HepG2 (cell line): ENCODE measurements around the gene DEFB129. TPM values are rescaled to one million over a fixed set of nuclear protein-coding genes. Genes with fewer than 3 reads are reported as not detected.

Experiments used
- ATAC-seq: fragments of 200-7000 bp; cut with Tn5 transposase; 3 replicates; pipeline ENCODE4 v1.9.1; 2020; ENCODE audit warnings: mild to moderate bottlenecking, moderate library complexity
- BruUV-seq: library from RNA; stranded (reverse); fragments of 400-500 nt; replicated peaks from 2 replicates; lab custom pipeline; 2021; lab: Mats Ljungman, UMichigan
- CTCF ChIA-PET: fragments of 300-600 bp; formaldehyde crosslinking; extraction: SDS; loops from one replicate; lab custom pipeline; 2021; ENCODE audit warnings: low total read pairs, inconsistent platforms, low intra/inter-chr PET ratio; lab: Yijun Ruan, JAX
- POLR2A ChIA-PET: fragments of 350-600 bp; sonication (Branson Sonifier 250); formaldehyde crosslinking; loops from one replicate; lab custom pipeline; 2020; ENCODE audit warnings: antibody characterized with exemption, inconsistent platforms; lab: Yijun Ruan, JAX
- DNase-seq: peaks from one replicate; pipeline ENCODE4 v3.0.0-alpha.2; 2015; ENCODE audit warnings: low spot score
- FAIRE-seq: peaks from 3 replicates; lab custom pipeline; 2011; peaks lifted over from hg19 to GRCh38; lab: Jason Lieb, UNC
- H2AFZ ChIP-seq: one replicate; pipeline ENCODE4 v1.6.1; 2011; ENCODE audit warnings: low read length, inconsistent platforms
- H3K27ac ChIP-seq: fragments of 300-600 bp; 3 replicates; pipeline ENCODE4 v1.8.0; 2011; ENCODE audit warnings: mixed run types, mild to moderate bottlenecking, mixed read lengths, low read length, inconsistent platforms; ENCODE audit not compliant: insufficient read depth; ENCODE audit errors: extremely low read length
- H3K27me3 ChIP-seq, 2 experiments: fragments of 200-600 bp in 1 of 2; 2 replicates in 1 of 2; 3 replicates in 1 of 2; pipeline versions ENCODE4 v1.6.0 to v1.8.0; 2011; ENCODE audit warnings: low read length in 2 of 2, mild to moderate bottlenecking in 2 of 2, moderate library complexity in 2 of 2, inconsistent platforms in 1 of 2; ENCODE audit not compliant: insufficient read depth in 2 of 2, control insufficient read depth in 1 of 2
- H3K36me3 ChIP-seq, 2 experiments: fragments of 200-600 bp in 1 of 2; replicated peaks in 1 of 2; 2 replicates in 1 of 2; 3 replicates in 1 of 2; pipeline versions ENCODE4 v1.5.1 to v1.8.0; 2011; ENCODE audit warnings: low read length in 2 of 2, inconsistent platforms in 1 of 2; ENCODE audit not compliant: insufficient read depth in 2 of 2, control insufficient read depth in 1 of 2
- H3K4me1 ChIP-seq: 2 replicates; pipeline ENCODE4 v1.5.1; 2012; ENCODE audit warnings: low read length, inconsistent platforms; ENCODE audit not compliant: insufficient read depth
- H3K4me2 ChIP-seq: 2 replicates; pipeline ENCODE4 v1.6.0; 2011; ENCODE audit warnings: low read depth, low read length, inconsistent platforms
- H3K4me3 ChIP-seq, 3 experiments: fragments of 200-600 bp in 1 of 3; sonication (generic), shearing (Covaris generic) in 1 of 3; replicated peaks in 1 of 3; 2 replicates each; pipeline ENCODE4 v1.5.1; 2011 to 2016; ENCODE audit warnings: low read length in 3 of 3, inconsistent platforms in 2 of 3, low read depth in 2 of 3, mild to moderate bottlenecking in 2 of 3, control low read depth in 1 of 3, mixed read lengths in 1 of 3; ENCODE audit not compliant: insufficient read depth in 1 of 3
- H3K79me2 ChIP-seq: one replicate; pipeline ENCODE4 v1.6.1; 2011; ENCODE audit warnings: low read length, inconsistent platforms; ENCODE audit not compliant: insufficient read depth
- H3K9ac ChIP-seq: 2 replicates; pipeline ENCODE4 v1.6.0; 2011; ENCODE audit warnings: mild to moderate bottlenecking, low read depth, low read length, inconsistent platforms; ENCODE audit not compliant: insufficient read depth
- H3K9me3 ChIP-seq: 2 replicates; pipeline ENCODE4 v1.5.1; 2012; ENCODE audit warnings: mild to moderate bottlenecking, low read length
- H4K20me1 ChIP-seq: 2 replicates; pipeline ENCODE4 v1.6.0; 2011; ENCODE audit warnings: inconsistent platforms, mild to moderate bottlenecking, low read length, moderate library complexity; ENCODE audit not compliant: insufficient read depth
- FOSL1 ChIP-seq: sonication (generic); formaldehyde crosslinking; IDR thresholded peaks from 2 replicates; pipeline ENCODE4 v1.9.0; 2021; ENCODE audit warnings: missing genetic modification reagents, borderline replicate concordance
- MZF1 ChIP-seq: sonication (generic); formaldehyde crosslinking; IDR thresholded peaks from 2 replicates; pipeline ENCODE4 v1.8.1; 2023; ENCODE audit warnings: mild to moderate bottlenecking, missing genetic modification reagents, borderline replicate concordance
- NBN ChIP-seq: fragments of 450-650 bp; conservative IDR thresholded peaks from 2 replicates; pipeline ENCODE4 v1.6.1; 2017
- NCOA1 ChIP-seq: sonication (generic); formaldehyde crosslinking; IDR thresholded peaks from 2 replicates; pipeline ENCODE4 v1.9.0; 2021; ENCODE audit warnings: missing genetic modification reagents
- NR1H2 ChIP-seq: sonication (generic); formaldehyde crosslinking; IDR thresholded peaks from 2 replicates; pipeline ENCODE4 v1.8.1; 2022; ENCODE audit warnings: low read depth, missing genetic modification reagents, borderline replicate concordance
- PCBP1 ChIP-seq: fragments of 200-400 bp; formaldehyde crosslinking; IDR thresholded peaks from 2 replicates; pipeline ENCODE4 v1.6.1; 2017; ENCODE audit warnings: mild to moderate bottlenecking, low read depth, low read length, borderline replicate concordance
- SP140L ChIP-seq: sonication (generic); formaldehyde crosslinking; IDR thresholded peaks from 2 replicates; pipeline ENCODE4 v1.4.0; 2020; ENCODE audit warnings: missing genetic modification reagents, borderline replicate concordance
- SRF ChIP-seq: IDR thresholded peaks from 2 replicates; pipeline ENCODE4 v1.6.1; 2011; ENCODE audit warnings: mild to moderate bottlenecking, low read depth, low read length, moderate library complexity
- ZBTB7A ChIP-seq: sonication (generic); formaldehyde crosslinking; IDR thresholded peaks from 2 replicates; pipeline ENCODE4 v1.8.0; 2022; ENCODE audit warnings: mild to moderate bottlenecking, missing genetic modification reagents
- ZNF136 ChIP-seq: sonication (generic); formaldehyde crosslinking; IDR thresholded peaks from 2 replicates; pipeline ENCODE4 v1.8.1; 2022; ENCODE audit warnings: low read depth, mild to moderate bottlenecking, moderate library complexity, missing genetic modification reagents
- ZNF234 ChIP-seq: sonication (generic); formaldehyde crosslinking; conservative IDR thresholded peaks from 2 replicates; pipeline ENCODE4 v1.5.1; 2020; ENCODE audit warnings: mild to moderate bottlenecking, missing genetic modification reagents
- ZNF484 ChIP-seq: sonication (generic); formaldehyde crosslinking; IDR thresholded peaks from 2 replicates; pipeline ENCODE4 v1.5.1; 2020; ENCODE audit warnings: mild to moderate bottlenecking, low read depth, missing genetic modification reagents, borderline replicate concordance
- ZNF724P ChIP-seq: sonication (generic); formaldehyde crosslinking; IDR thresholded peaks from 2 replicates; pipeline ENCODE4 v1.8.0; 2022; ENCODE audit warnings: missing genetic modification reagents, borderline replicate concordance
- WGBS: methylation state at CpG from one replicate; pipeline ENCODE4 v1.1.6; 2017; ENCODE audit warnings: low lambda C conversion rate; 5-methylcytosine and 5-hydroxymethylcytosine counted together
- in situ Hi-C: cut with HindIII; loops from 2 replicates; pipeline ENCODE4 v1.10.0; 2017; ENCODE audit warnings: low pct_unique_long_range_greater_than_20kb; ENCODE audit not compliant: extremely low pct_ligation_motif_present
- intact Hi-C: fragments of 100-400 bp; cut with micrococcal nuclease; formaldehyde crosslinking; loops from one replicate; pipeline ENCODE4 v1.10.0; 2022; ENCODE audit not compliant: unreplicated experiment
- polyA plus RNA-seq, 8 experiments: library from polyadenylated mRNA; depleted of rRNA in 3 of 8; stranded (reverse) in 7 of 8; unstranded in 1 of 8; fragments of >200 nt; fragmentation: Illumina TruSeq in 4 of 8; extraction: Trizol in 4 of 8; gene quantifications; 2 replicates each; pipeline versions ENCODE4 v1.2.1 to v1.2.3, GENCODE V29; 2011 to 2016; ENCODE audit warnings: low read depth in 4 of 8, missing spikeins in 1 of 8, mixed read lengths in 1 of 8; ENCODE audit not compliant: insufficient read depth in 1 of 8
- total RNA-seq, 5 experiments: library from RNA; depleted of rRNA; stranded (reverse); fragments of >200 nt; fragmentation: Illumina TruSeq; extraction: Trizol; gene quantifications; 2 replicates each; pipeline ENCODE4 v1.2.3, GENCODE V29; 2016; ENCODE audit warnings: low read depth in 1 of 5
- TF ChIP-seq, protein P1 (sequence below): sonication (generic); formaldehyde crosslinking; IDR thresholded peaks from 2 replicates; pipeline ENCODE4 v1.5.1; 2020; ENCODE audit warnings: mild to moderate bottlenecking, missing genetic modification reagents, borderline replicate concordance
- TF ChIP-seq, protein P2 (sequence below): sonication (generic); formaldehyde crosslinking; IDR thresholded peaks from 2 replicates; pipeline ENCODE4 v1.5.0; 2020; ENCODE audit warnings: mild to moderate bottlenecking, missing genetic modification reagents, borderline replicate concordance

DEFB129 gene
- total and polyA plus RNA-seq, 2 of the 13 experiments (the other 11 are each of a cell fraction or from before 2014, with no cell fraction given): not detected

DNA sequence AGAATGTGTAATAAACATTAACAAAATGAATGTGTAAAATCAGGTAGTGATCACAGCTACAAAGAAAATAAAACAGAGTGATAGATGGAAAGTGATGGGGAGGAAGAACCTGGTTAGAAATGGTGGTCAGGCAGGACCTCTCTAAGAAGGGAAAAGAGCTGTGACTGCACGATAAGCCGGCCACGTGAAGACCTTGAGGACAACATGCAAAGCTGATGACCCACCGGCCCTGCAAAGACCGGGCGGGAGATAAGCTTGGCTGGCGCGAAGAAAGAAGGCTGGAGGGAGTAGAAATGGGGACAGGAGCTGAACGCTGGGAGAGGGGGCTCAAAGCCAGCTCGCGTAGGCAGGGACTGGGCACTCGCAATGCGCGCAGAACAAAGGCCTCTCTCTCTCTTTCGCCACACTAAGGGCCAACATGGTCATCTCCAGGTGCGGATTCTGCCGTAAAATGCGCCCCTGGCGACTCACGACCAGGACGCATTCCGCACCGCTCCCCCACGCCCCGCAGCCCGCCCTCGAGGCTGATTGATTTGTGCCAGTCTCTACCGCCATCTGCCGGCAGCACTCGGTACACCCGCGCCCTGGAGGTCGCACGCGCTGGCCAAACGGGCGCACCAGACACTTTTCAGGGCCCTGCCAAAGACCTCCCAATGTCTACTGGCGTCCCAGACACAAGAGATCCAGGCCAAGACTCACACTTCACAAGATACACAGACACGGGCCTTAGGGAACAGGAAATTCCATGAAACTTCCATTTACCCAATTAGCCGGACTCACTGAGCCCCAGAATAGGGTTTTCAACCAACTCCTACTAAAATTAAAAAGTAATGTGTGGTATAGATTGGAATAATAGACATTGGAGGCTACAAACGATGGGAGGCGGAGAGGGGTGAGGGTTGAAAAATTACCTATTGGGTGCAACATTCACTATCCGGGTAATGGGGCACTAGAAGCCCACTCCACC, 39.8 kb downstream of the DEFB129 start:
- in situ Hi-C loops (no loop called here), intact Hi-C loops (loop anchor here (2.0 kb wide), 2 partner anchors 58 to 64 kb away; no protein-coding TSS in a partner anchor)
- Histone ChIP-seq H3K27ac (no peak overlapping the region), H3K79me2 (no peaks in the 10 kb centered on the region), H3K4me3 (peak overlapping the region; percentile 43 to 65 (median 44)), H3K4me1 (peaks cover 9% of the 10 kb centered on the region), H3K27me3 (peaks cover 8 to 35% of the 10 kb centered on the region in 2 experiments; a peak in 4 of 5 replicates), H3K36me3 (no peaks in the 10 kb centered on the region), H3K9me3 (no peaks in the 10 kb centered on the region), H3K9ac (peak overlapping the region; percentile 41), H2AFZ (peak overlapping the region; percentile 91), H4K20me1 (no peaks in the 10 kb centered on the region), H3K4me2 (peak overlapping the region; percentile 93)
- TSS peak; percentile 78 for BruUV-seq
- WGBS: 6% methylated on average over 43 of the region's 43 CpGs
- CTCF ChIA-PET: interaction anchor here (0.7 to 2.4 kb wide), 6 partner anchors 8 to 64 kb away, joined by 3 to 19 read pairs (median 4); no protein-coding TSS in a partner anchor
- DNase-seq (peak; percentile 92), ATAC-seq (peak; percentile 89), FAIRE-seq (peak; percentile 86)
- POLR2A ChIA-PET: interaction anchor here (1.0 to 1.9 kb wide), 8 partner anchors 9 to 62 kb away, joined by 3 to 6 read pairs (median 3); partner anchors contain the start of genes DEFB132, SOX12 and ZCCHC3
- TF ChIP-seq FOSL1 (CRISPR knock-in tag): no peak
- no peak; the same call in 1 of the 2 replicates for TF ChIP-seq MZF1 (CRISPR knock-in tag)
- TF ChIP-seq, protein P1, sequence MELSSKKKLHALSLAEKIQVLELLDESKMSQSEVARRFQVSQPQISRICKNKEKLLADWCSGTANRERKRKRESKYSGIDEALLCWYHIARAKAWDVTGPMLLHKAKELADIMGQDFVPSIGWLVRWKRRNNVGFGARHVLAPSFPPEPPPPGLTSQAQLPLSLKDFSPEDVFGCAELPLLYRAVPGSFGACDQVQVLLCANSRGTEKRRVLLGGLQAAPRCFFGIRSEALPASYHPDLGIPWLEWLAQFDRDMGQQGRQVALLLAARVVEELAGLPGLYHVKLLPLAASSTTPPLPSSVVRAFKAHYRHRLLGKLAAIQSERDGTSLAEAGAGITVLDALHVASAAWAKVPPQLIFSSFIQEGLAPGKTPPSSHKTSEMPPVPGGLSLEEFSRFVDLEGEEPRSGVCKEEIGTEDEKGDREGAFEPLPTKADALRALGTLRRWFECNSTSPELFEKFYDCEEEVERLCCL (CRISPR knock-in tag): no peak
- TF ChIP-seq, protein P2, sequence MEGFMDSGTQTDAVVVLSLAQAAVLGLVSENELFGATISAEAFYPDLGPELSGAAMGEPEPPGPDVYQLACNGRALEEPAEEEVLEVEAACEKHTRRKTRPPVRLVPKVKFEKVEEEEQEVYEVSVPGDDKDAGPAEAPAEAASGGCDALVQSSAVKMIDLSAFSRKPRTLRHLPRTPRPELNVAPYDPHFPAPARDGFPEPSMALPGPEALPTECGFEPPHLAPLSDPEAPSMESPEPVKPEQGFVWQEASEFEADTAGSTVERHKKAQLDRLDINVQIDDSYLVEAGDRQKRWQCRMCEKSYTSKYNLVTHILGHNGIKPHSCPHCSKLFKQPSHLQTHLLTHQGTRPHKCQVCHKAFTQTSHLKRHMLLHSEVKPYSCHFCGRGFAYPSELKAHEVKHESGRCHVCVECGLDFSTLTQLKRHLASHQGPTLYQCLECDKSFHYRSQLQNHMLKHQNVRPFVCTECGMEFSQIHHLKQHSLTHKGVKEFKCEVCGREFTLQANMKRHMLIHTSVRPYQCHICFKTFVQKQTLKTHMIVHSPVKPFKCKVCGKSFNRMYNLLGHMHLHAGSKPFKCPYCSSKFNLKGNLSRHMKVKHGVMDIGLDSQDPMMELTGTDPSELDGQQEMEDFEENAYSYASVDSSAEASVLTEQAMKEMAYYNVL (CRISPR knock-in tag): peak; percentile 51; the same call in 1 of the 2 replicates
- peak; percentile 94; the same call in 1 of the 2 replicates for TF ChIP-seq NR1H2 (CRISPR knock-in tag)
- TF ChIP-seq ZNF136 (CRISPR knock-in tag): 0 out of 2 replicates have a peak, but pooled peaks have one; percentile 69
- peak; percentile 86; the same call in 1 of the 2 replicates for TF ChIP-seq PCBP1
- TF ChIP-seq NCOA1 (CRISPR knock-in tag): no peak
- TF ChIP-seq NBN: no peak
- peak; percentile 73 for TF ChIP-seq ZBTB7A (CRISPR knock-in tag)
- TF ChIP-seq ZNF724P (CRISPR knock-in tag): peak; percentile 91; the same call in 1 of the 2 replicates
- TF ChIP-seq ZNF484 (CRISPR knock-in tag): peak; percentile 52; the same call in 1 of the 2 replicates
- no peak for TF ChIP-seq SRF
- no peak for TF ChIP-seq ZNF234 (CRISPR knock-in tag)
- TF ChIP-seq SP140L (CRISPR knock-in tag): peak; percentile 72; the same call in 1 of the 2 replicates
